K562 (cell line): ENCODE data around the gene KIF17. TPM values are rescaled to one million over a fixed set of nuclear protein-coding genes. Genes with fewer than 3 reads are reported as not detected.

ENCODE experiments used
- ATAC-seq: fragments of 200-7000 bp; cut with Tn5 transposase; 3 replicates; pipeline ENCODE4 v1.9.1; 2020; ENCODE audit warnings: moderate library complexity
- BruUV-seq: library from RNA; stranded (reverse); fragments of 400-500 nt; replicated peaks from 2 replicates; lab custom pipeline; 2021; lab: Mats Ljungman, UMichigan
- CTCF ChIA-PET: fragments of 300-600 bp; formaldehyde crosslinking; extraction: SDS; loops from one replicate; lab custom pipeline; 2021; ENCODE audit warnings: low intra/inter-chr PET ratio; lab: Yijun Ruan, JAX
- POLR2A ChIA-PET: fragments of 300-600, 350-650 bp; sonication (Branson Sonifier 250); formaldehyde crosslinking; extraction: SDS; loops from one replicate; lab custom pipeline; 2021; ENCODE audit warnings: antibody characterized with exemption, inconsistent platforms; lab: Yijun Ruan, JAX
- DNase-seq, 4 experiments: peaks; one replicate each; pipeline versions ENCODE4 v3.0.0 to v3.0.0-alpha.2; 2011 to 2018; ENCODE audit warnings: low spot score in 3 of 4, mixed read lengths in 3 of 4; ENCODE audit errors: extremely low read depth in 1 of 4
- FAIRE-seq: peaks from 2 replicates; lab custom pipeline; 2011; peaks lifted over from hg19 to GRCh38; lab: Jason Lieb, UNC
- H2AFZ ChIP-seq: 2 replicates; pipeline ENCODE4 v1.6.0; 2011; ENCODE audit warnings: low read depth, low read length, control low read depth, inconsistent platforms
- H3K27ac ChIP-seq: fragments of 200-600 bp; 3 replicates; pipeline ENCODE4 v1.8.0; 2011; ENCODE audit warnings: low read depth, mild to moderate bottlenecking, control low read depth, inconsistent platforms, low read length, moderate library complexity, mixed read lengths; ENCODE audit errors: extremely low read depth
- H3K27me3 ChIP-seq, 2 experiments: fragments of 300-600 bp in 1 of 2; 2 replicates in 1 of 2; 3 replicates in 1 of 2; pipeline versions ENCODE4 v1.6.0 to v1.8.0; 2011; ENCODE audit warnings: inconsistent platforms in 2 of 2, low read length in 2 of 2, mild to moderate bottlenecking in 1 of 2, mixed read lengths in 1 of 2, moderate library complexity in 1 of 2; ENCODE audit not compliant: control insufficient read depth in 2 of 2, insufficient read depth in 2 of 2
- H3K36me3 ChIP-seq: fragments of 300-600 bp; 3 replicates; pipeline ENCODE4 v1.8.0; 2011; ENCODE audit warnings: mild to moderate bottlenecking, low read length, inconsistent platforms; ENCODE audit not compliant: control insufficient read depth, insufficient read depth
- H3K4me1 ChIP-seq, 2 experiments: fragments of 200-600 bp in 1 of 2; replicated peaks in 1 of 2; 2 replicates in 1 of 2; 3 replicates in 1 of 2; pipeline versions ENCODE4 v1.5.1 to v1.8.0; 2011; ENCODE audit warnings: inconsistent platforms in 2 of 2, low read length in 2 of 2, mild to moderate bottlenecking in 1 of 2, mixed read lengths in 1 of 2, moderate library complexity in 1 of 2; ENCODE audit not compliant: control insufficient read depth in 2 of 2, insufficient read depth in 2 of 2
- H3K4me2 ChIP-seq: 2 replicates; pipeline ENCODE4 v1.6.1; 2011; ENCODE audit warnings: low read length, control low read depth, inconsistent platforms, mixed read lengths; ENCODE audit not compliant: insufficient read depth
- H3K4me3 ChIP-seq: fragments of 200-600 bp; sonication (generic), shearing (Covaris generic); 2 replicates; pipeline ENCODE4 v1.5.1; 2016; ENCODE audit warnings: control low read depth, inconsistent platforms
- H3K79me2 ChIP-seq: fragments of 200-600 bp; 3 replicates; pipeline ENCODE4 v1.8.0; 2011; ENCODE audit warnings: low read length, inconsistent platforms; ENCODE audit not compliant: control insufficient read depth, insufficient read depth
- H3K9ac ChIP-seq, 2 experiments: 2 replicates each; pipeline versions ENCODE4 v1.6.0 to v1.6.1; 2011; ENCODE audit warnings: low read depth in 2 of 2, low read length in 2 of 2, control low read depth in 1 of 2, inconsistent platforms in 1 of 2, mild to moderate bottlenecking in 1 of 2, mixed read lengths in 1 of 2; ENCODE audit not compliant: insufficient read depth in 1 of 2
- H3K9me1 ChIP-seq: one replicate; pipeline ENCODE4 v1.6.0; 2011; ENCODE audit warnings: inconsistent platforms, mild to moderate bottlenecking, low read length, moderate library complexity; ENCODE audit not compliant: control insufficient read depth, insufficient read depth
- H3K9me3 ChIP-seq: replicated peaks from 2 replicates; pipeline ENCODE4 v1.5.1; 2011; ENCODE audit warnings: low read depth, low read length, inconsistent platforms; ENCODE audit not compliant: control insufficient read depth, insufficient read depth
- H4K20me1 ChIP-seq: replicated peaks from 2 replicates; pipeline ENCODE4 v1.6.1; 2011; ENCODE audit warnings: low read length, inconsistent platforms, mixed read lengths; ENCODE audit not compliant: control insufficient read depth, insufficient read depth
- CBFA2T3 ChIP-seq: fragments of 450-650 bp; IDR thresholded peaks from 2 replicates; pipeline ENCODE4 v1.6.1; 2017
- FOXO4 ChIP-seq: fragments of 450-650 bp; formaldehyde crosslinking; IDR thresholded peaks from 2 replicates; pipeline ENCODE4 v1.4.0; 2020; ENCODE audit warnings: mild to moderate bottlenecking, moderate library complexity
- GTF2E2 ChIP-seq: fragments of 200-800 bp; sonication (Bioruptor generic); IDR thresholded peaks from 2 replicates; pipeline ENCODE4 v1.6.1; 2016; ENCODE audit warnings: missing genetic modification characterization, missing compliant biosample characterization
- NEUROD1 ChIP-seq: fragments of 150-350 bp; IDR thresholded peaks from 2 replicates; pipeline ENCODE4 v1.6.1; 2014; ENCODE audit warnings: borderline replicate concordance, low read length, low read depth; ENCODE audit not compliant: partially characterized antibody
- NFRKB ChIP-seq: fragments of 450-650 bp; IDR thresholded peaks from 2 replicates; pipeline ENCODE4 v1.6.1; 2016; ENCODE audit warnings: low read depth
- POLR2G ChIP-seq: fragments of 200-400 bp; formaldehyde crosslinking; IDR thresholded peaks from 2 replicates; pipeline ENCODE4 v1.6.1; 2017; ENCODE audit warnings: low read depth, mild to moderate bottlenecking, antibody characterized with exemption, low read length, moderate library complexity
- RBFOX2 ChIP-seq: fragments of 200-400 bp; formaldehyde crosslinking; IDR thresholded peaks from 2 replicates; pipeline ENCODE4 v1.6.1; 2017; ENCODE audit warnings: low read depth, mild to moderate bottlenecking, low read length, moderate library complexity
- WGBS: fragments of 100-300 bp; shearing (Covaris generic); methylation state at CpG from one replicate; pipeline ENCODE4 v1.1.6; 2016; ENCODE audit warnings: low coverage, mixed read lengths; ENCODE audit not compliant: insufficient coverage; ENCODE audit errors: missing lambda C conversion rate; 5-methylcytosine and 5-hydroxymethylcytosine counted together
- in situ Hi-C: fragments of 300-500 bp; cut with MboI; formaldehyde crosslinking; loops from 4 replicates; pipeline ENCODE4 v1.15.0; 2018; ENCODE audit warnings: inconsistent platforms, mixed read lengths
- intact Hi-C: fragments of 100-400 bp; cut with micrococcal nuclease; formaldehyde crosslinking; loops from 2 replicates; pipeline ENCODE4 v1.14.2; 2022
- polyA plus RNA-seq, 8 experiments: library from polyadenylated mRNA; depleted of rRNA in 4 of 8; stranded (reverse) in 5 of 8; unstranded in 3 of 8; fragments of >200 nt; fragmentation: Nextera tagmentation in 2 of 8; fragmentation: Illumina TruSeq in 1 of 8; extraction: Ambion mirVana in 2 of 8; extraction: Trizol in 1 of 8; gene quantifications; 2 replicates each; pipeline versions ENCODE4 v1.2.1 to v1.2.3, GENCODE V29; 2011 to 2014; ENCODE audit warnings: inconsistent platforms in 1 of 8, missing spikeins in 1 of 8
- total RNA-seq, 7 experiments: library from RNA; depleted of rRNA in 6 of 7; stranded (reverse); fragments of >200 nt in 6 of 7; fragmentation: Illumina TruSeq in 2 of 7; extraction: Trizol in 2 of 7; gene quantifications; 2 replicates each; pipeline versions ENCODE4 v1.2.1 to v1.2.3, GENCODE V29; 2011 to 2021; ENCODE audit warnings: low replicate concordance in 1 of 7

Gene KIF17
- total and polyA plus RNA-seq, 9 of the 15 experiments (the other 6 are each of a cell fraction or from before 2014, with no cell fraction given), result 0.04 to 0.47 (median 0.18) TPM; not detected in 5

- BruUV-seq, result no TSS peak
- Histone ChIP-seq H2AFZ (no peak overlapping the region), H3K9me1 (no peaks in the 10 kb centered on the region), H3K9ac (peak overlapping the region in 1 of 2 experiments; percentile 44; a peak in 1 of 4 replicates), H3K9me3 (no peaks in the 10 kb centered on the region), H3K79me2 (peaks cover 53% of the 10 kb centered on the region), H3K4me1 (peaks cover 9 to 14% of the 10 kb centered on the region in 2 experiments; a peak in 3 of 5 replicates), H4K20me1 (peaks cover 5% of the 10 kb centered on the region), H3K4me3 (no peak overlapping the region), H3K4me2 (no peak overlapping the region), H3K27ac (no peak overlapping the region), H3K36me3 (peaks cover 80% of the 10 kb centered on the region), H3K27me3 (no peaks in the 10 kb centered on the region)
- DNase-seq (no peak), ATAC-seq (no peak), FAIRE-seq (no peak)
- in situ Hi-C loops (no loop called here), intact Hi-C loops (no loop called here)
- ChIA-PET CTCF (no interaction called here), POLR2A (interaction anchor here (0.6 kb wide), 1 partner anchor 1126 kb away, joined by 3 read pairs; the partner anchor contains the start of gene USP48)
- 90% methylated on average over 12 of the region's 12 CpGs for WGBS
- peak; percentile 44; the same call in 1 of the 2 replicates for TF ChIP-seq POLR2G
- peak; percentile 57 for TF ChIP-seq RBFOX2
- no peak for TF ChIP-seq CBFA2T3
- no peak for TF ChIP-seq NEUROD1
- TF ChIP-seq GTF2E2, result no peak
- no peak for TF ChIP-seq NFRKB
- TF ChIP-seq FOXO4 (CRISPR knock-in tag), result no peak
These were observed 60.8 kb downstream of the KIF17 start for GRCh38 chr1:20657024-20657423.
